ENCODE data around the gene IL17F.

GRCh38 chr6:52254731-52255378 lies 10.6 kb upstream of the IL17F start:
- no peak for TF ChIP-seq CTCF (IDR thresholded peaks at IDR 0.05)
- no peak for TF ChIP-seq POLR2AphosphoS5 (IDR thresholded peaks at IDR 0.05)
